Liver (tissue), 9 donors: ENCODE data around the gene DSCAM. TPM values are rescaled to one million over a fixed set of nuclear protein-coding genes. Genes with fewer than 3 reads are reported as not detected.

Experiments
- DNase-seq: peaks from one replicate; pipeline ENCODE4 v3.0.0-alpha.2; 2017; ENCODE audit warnings: low spot score
- H3K27ac ChIP-seq, 2 donors: one replicate each; pipeline ENCODE4 v1.7.0; 2013; ENCODE audit warnings: inconsistent platforms in 2 of 2, low read length in 2 of 2, control low read depth in 1 of 2, low read depth in 1 of 2, mild to moderate bottlenecking in 1 of 2
- H3K27me3 ChIP-seq, 4 donors: one replicate each; pipeline versions ENCODE4 v1.6.1 to v1.7.0; 2013; ENCODE audit warnings: low read length in 3 of 4, inconsistent platforms in 1 of 4, mild to moderate bottlenecking in 1 of 4, moderate library complexity in 1 of 4; ENCODE audit not compliant: control insufficient read depth in 4 of 4, insufficient read depth in 4 of 4
- H3K36me3 ChIP-seq, 4 donors: one replicate each; pipeline versions ENCODE4 v1.6.1 to v1.7.0; 2013; ENCODE audit warnings: low read length in 3 of 4, mild to moderate bottlenecking in 3 of 4, low read depth in 1 of 4, moderate library complexity in 1 of 4; ENCODE audit not compliant: control insufficient read depth in 4 of 4, insufficient read depth in 3 of 4
- H3K4me1 ChIP-seq, 4 donors: one replicate each; pipeline versions ENCODE4 v1.6.1 to v1.7.0; 2013; ENCODE audit warnings: low read length in 3 of 4, mild to moderate bottlenecking in 3 of 4, moderate library complexity in 1 of 4; ENCODE audit not compliant: control insufficient read depth in 4 of 4, insufficient read depth in 4 of 4
- H3K4me3 ChIP-seq, 3 donors: one replicate each; pipeline versions ENCODE4 v1.6.1 to v1.7.0; 2013; ENCODE audit warnings: low read length in 3 of 3, control low read depth in 1 of 3, low read depth in 1 of 3, mild to moderate bottlenecking in 1 of 3
- H3K9ac ChIP-seq, 2 donors: one replicate each; pipeline ENCODE4 v1.7.0; 2013; ENCODE audit warnings: low read length in 2 of 2, mild to moderate bottlenecking in 2 of 2, moderate library complexity in 2 of 2, control low read depth in 1 of 2, low read depth in 1 of 2
- H3K9me3 ChIP-seq, 4 donors: one replicate each; pipeline versions ENCODE4 v1.6.1 to v1.7.0; 2013; ENCODE audit warnings: low read length in 3 of 4; ENCODE audit not compliant: control insufficient read depth in 4 of 4
- CTCF ChIP-seq: fragments of 150-350 bp; IDR thresholded peaks from 2 replicates; pipeline ENCODE4 v1.5.1; 2017; ENCODE audit warnings: improper control_type of control experiment, low read depth, low read length; ENCODE audit not compliant: missing input control
- EGR1 ChIP-seq, 2 donors: IDR thresholded peaks; 2 replicates each; pipeline ENCODE4 v1.6.1; 2016 to 2018; ENCODE audit warnings: antibody characterized with exemption in 2 of 2, low read depth in 2 of 2
- FOXA1 ChIP-seq: IDR thresholded peaks from 2 replicates; pipeline ENCODE4 v1.6.1; 2016; ENCODE audit warnings: antibody characterized with exemption
- FOXA2 ChIP-seq: IDR thresholded peaks from 2 replicates; pipeline ENCODE4 v1.6.1; 2016; ENCODE audit warnings: antibody characterized with exemption
- GABPA ChIP-seq, 2 donors: IDR thresholded peaks in 1 of 2; conservative IDR thresholded peaks in 1 of 2; 2 replicates each; pipeline ENCODE4 v1.6.1; 2016; ENCODE audit warnings: antibody characterized with exemption in 2 of 2, mild to moderate bottlenecking in 1 of 2, moderate library complexity in 1 of 2
- HNF4G ChIP-seq: IDR thresholded peaks from 2 replicates; pipeline ENCODE4 v1.6.1; 2016; ENCODE audit warnings: antibody characterized with exemption
- JUND ChIP-seq, 2 donors: IDR thresholded peaks; 2 replicates each; pipeline ENCODE4 v1.6.1; 2016; ENCODE audit warnings: antibody characterized with exemption in 2 of 2
- NR2F2 ChIP-seq: IDR thresholded peaks from 2 replicates; pipeline ENCODE4 v1.6.1; 2016; ENCODE audit warnings: antibody characterized with exemption
- RAD21 ChIP-seq, 2 donors: IDR thresholded peaks; 2 replicates each; pipeline ENCODE4 v1.6.1; 2016; ENCODE audit warnings: antibody characterized with exemption in 2 of 2, mild to moderate bottlenecking in 2 of 2
- TAF1 ChIP-seq: conservative IDR thresholded peaks from 2 replicates; pipeline ENCODE4 v1.6.1; 2016; ENCODE audit warnings: antibody characterized with exemption, mild to moderate bottlenecking
- YY1 ChIP-seq: IDR thresholded peaks from 2 replicates; pipeline ENCODE4 v1.6.1; 2016; ENCODE audit warnings: antibody characterized with exemption, mild to moderate bottlenecking
- WGBS: extraction: QIAGEN DNeasy Blood & Tissue Kit; methylation state at CpG from one replicate; pipeline ENCODE4 v1.1.7; 2013; 5-methylcytosine and 5-hydroxymethylcytosine counted together
- polyA plus RNA-seq, 2 donors: library from polyadenylated mRNA; stranded (reverse) in 1 of 2; unstranded in 1 of 2; fragments of 200-250 nt in 1 of 2; fragments of >200 nt in 1 of 2; fragmentation: Nextera tagmentation in 1 of 2; extraction: Ambion mirVana in 1 of 2; gene quantifications; one replicate each; pipeline versions ENCODE4 v1.2.1 to v1.2.3, GENCODE V29; 2013 to 2015
- total RNA-seq, 2 donors: library from RNA; depleted of rRNA; stranded (reverse); fragments of >200 nt; gene quantifications; one replicate each; pipeline ENCODE4 v1.2.3, GENCODE V29; 2014
- TF ChIP-seq, protein P1 (sequence below): IDR thresholded peaks from 2 replicates; pipeline ENCODE4 v1.6.1; 2016; ENCODE audit warnings: antibody characterized with exemption, mild to moderate bottlenecking
- TF ChIP-seq, protein P2 (sequence below): IDR thresholded peaks from 2 replicates; pipeline ENCODE4 v1.6.1; 2016; ENCODE audit warnings: antibody characterized with exemption
- TF ChIP-seq, protein P3 (sequence below): IDR thresholded peaks from 2 replicates; pipeline ENCODE4 v1.6.1; 2016; ENCODE audit warnings: antibody characterized with exemption
- TF ChIP-seq, protein P4 (sequence below): IDR thresholded peaks from 2 replicates; pipeline ENCODE4 v1.6.1; 2016; ENCODE audit warnings: antibody characterized with exemption
- donor health status: healthy.
- donor health status: healthy.
- donor health status: healthy.
- donor health status: healthy.
- donor health status: healthy.

The DSCAM gene
- total and polyA plus RNA-seq, 4 donors, result 0.02 to 0.23 (median 0.10) TPM

DNA sequence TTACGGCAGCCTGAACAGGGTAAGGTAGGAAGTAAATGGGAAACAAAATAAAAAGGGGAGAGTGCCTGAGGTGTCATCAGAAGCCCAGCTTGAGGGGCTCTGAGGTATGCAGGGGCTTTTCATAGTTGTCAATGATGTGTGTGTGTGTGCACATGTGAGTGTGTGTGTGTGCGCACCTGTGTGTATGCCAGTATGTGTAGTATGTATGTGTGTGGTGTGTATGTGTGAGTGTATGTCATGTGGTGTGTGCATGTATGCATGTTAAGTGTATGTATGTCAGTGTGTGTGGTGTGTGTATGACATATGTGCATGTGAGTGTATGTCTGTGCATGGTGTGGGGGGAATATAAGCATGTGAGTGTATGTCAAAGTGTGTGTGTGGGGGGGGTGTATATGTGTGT lies 184.1 kb downstream of the DSCAM start:
- no peaks in the 10 kb centered on the region for H3K9me3 ChIP-seq
- H3K9ac ChIP-seq, result no peak overlapping the region
- no peak for TF ChIP-seq GABPA (IDR thresholded peaks at IDR 0.05 in 1 of 2, conservative IDR thresholded peaks at IDR 0.05 in 1 of 2)
- TF ChIP-seq, protein P1, sequence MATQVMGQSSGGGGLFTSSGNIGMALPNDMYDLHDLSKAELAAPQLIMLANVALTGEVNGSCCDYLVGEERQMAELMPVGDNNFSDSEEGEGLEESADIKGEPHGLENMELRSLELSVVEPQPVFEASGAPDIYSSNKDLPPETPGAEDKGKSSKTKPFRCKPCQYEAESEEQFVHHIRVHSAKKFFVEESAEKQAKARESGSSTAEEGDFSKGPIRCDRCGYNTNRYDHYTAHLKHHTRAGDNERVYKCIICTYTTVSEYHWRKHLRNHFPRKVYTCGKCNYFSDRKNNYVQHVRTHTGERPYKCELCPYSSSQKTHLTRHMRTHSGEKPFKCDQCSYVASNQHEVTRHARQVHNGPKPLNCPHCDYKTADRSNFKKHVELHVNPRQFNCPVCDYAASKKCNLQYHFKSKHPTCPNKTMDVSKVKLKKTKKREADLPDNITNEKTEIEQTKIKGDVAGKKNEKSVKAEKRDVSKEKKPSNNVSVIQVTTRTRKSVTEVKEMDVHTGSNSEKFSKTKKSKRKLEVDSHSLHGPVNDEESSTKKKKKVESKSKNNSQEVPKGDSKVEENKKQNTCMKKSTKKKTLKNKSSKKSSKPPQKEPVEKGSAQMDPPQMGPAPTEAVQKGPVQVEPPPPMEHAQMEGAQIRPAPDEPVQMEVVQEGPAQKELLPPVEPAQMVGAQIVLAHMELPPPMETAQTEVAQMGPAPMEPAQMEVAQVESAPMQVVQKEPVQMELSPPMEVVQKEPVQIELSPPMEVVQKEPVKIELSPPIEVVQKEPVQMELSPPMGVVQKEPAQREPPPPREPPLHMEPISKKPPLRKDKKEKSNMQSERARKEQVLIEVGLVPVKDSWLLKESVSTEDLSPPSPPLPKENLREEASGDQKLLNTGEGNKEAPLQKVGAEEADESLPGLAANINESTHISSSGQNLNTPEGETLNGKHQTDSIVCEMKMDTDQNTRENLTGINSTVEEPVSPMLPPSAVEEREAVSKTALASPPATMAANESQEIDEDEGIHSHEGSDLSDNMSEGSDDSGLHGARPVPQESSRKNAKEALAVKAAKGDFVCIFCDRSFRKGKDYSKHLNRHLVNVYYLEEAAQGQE, result no peak
- no peak for TF ChIP-seq TAF1
- no peak for TF ChIP-seq NR2F2
- TF ChIP-seq JUND (IDR thresholded peaks at IDR 0.05), result no peak
- TF ChIP-seq FOXA2, result no peak
- TF ChIP-seq RAD21 (IDR thresholded peaks at IDR 0.05), result no peak
- no peak for TF ChIP-seq FOXA1
- TF ChIP-seq YY1, result no peak
- H3K27me3 ChIP-seq, result no peaks in the 10 kb centered on the region
- no peak overlapping the region for H3K4me3 ChIP-seq
- 91% methylated on average over 2 of the region's 2 CpGs for WGBS
- no peaks in the 10 kb centered on the region for H3K36me3 ChIP-seq
- DNase-seq, result no peak
- H3K4me1 ChIP-seq, result no peaks in the 10 kb centered on the region
- H3K27ac ChIP-seq, result no peak overlapping the region

DNA sequence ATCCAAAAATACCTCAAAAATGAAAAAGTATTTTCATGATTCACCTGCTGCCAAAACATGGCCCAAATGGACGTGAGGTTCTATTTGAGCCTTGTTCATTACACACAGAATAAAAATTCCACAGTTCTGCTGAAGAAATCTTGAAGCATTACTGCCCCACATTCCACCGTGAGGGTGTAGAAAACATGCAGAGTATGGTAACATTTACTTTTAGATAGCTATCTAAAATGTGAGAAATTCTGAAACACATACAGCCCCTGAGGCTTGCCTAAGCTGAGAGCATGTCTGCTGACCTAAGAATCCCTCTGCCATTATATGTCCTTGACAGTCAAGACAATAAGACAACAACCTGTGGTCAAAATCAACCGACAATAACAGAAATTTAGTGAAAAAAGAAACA lies 186.5 kb downstream of the DSCAM start:
- Histone ChIP-seq H3K4me1 (no peaks in the 10 kb centered on the region), H3K9me3 (no peaks in the 10 kb centered on the region), H3K4me3 (no peak overlapping the region), H3K9ac (no peak overlapping the region), H3K27me3 (no peaks in the 10 kb centered on the region), H3K36me3 (no peaks in the 10 kb centered on the region), H3K27ac (no peak overlapping the region)
- 69% methylated on average over 3 of the region's 3 CpGs for WGBS
- DNase-seq, result no peak
- TF ChIP-seq FOXA2 (no peak), NR2F2 (no peak), GABPA (IDR thresholded peaks at IDR 0.05 in 1 of 2, conservative IDR thresholded peaks at IDR 0.05 in 1 of 2) (no peak), HNF4G (no peak), FOXA1 (no peak), EGR1 (IDR thresholded peaks at IDR 0.05; ENCODE audit: low read depth in 2 of 2) (no peak), JUND (IDR thresholded peaks at IDR 0.05) (no peak), CTCF (no peak)
- TF ChIP-seq, protein P2, sequence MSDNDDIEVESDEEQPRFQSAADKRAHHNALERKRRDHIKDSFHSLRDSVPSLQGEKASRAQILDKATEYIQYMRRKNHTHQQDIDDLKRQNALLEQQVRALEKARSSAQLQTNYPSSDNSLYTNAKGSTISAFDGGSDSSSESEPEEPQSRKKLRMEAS, result no peak
- TF ChIP-seq, protein P1, result no peak
- TF ChIP-seq, protein P3, sequence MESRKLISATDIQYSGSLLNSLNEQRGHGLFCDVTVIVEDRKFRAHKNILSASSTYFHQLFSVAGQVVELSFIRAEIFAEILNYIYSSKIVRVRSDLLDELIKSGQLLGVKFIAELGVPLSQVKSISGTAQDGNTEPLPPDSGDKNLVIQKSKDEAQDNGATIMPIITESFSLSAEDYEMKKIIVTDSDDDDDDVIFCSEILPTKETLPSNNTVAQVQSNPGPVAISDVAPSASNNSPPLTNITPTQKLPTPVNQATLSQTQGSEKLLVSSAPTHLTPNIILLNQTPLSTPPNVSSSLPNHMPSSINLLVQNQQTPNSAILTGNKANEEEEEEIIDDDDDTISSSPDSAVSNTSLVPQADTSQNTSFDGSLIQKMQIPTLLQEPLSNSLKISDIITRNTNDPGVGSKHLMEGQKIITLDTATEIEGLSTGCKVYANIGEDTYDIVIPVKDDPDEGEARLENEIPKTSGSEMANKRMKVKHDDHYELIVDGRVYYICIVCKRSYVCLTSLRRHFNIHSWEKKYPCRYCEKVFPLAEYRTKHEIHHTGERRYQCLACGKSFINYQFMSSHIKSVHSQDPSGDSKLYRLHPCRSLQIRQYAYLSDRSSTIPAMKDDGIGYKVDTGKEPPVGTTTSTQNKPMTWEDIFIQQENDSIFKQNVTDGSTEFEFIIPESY, result no peak
- TF ChIP-seq, protein P4, sequence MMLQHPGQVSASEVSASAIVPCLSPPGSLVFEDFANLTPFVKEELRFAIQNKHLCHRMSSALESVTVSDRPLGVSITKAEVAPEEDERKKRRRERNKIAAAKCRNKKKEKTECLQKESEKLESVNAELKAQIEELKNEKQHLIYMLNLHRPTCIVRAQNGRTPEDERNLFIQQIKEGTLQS, result no peak
